GM12878 (cell line): ENCODE measurements around the gene ST3GAL5. TPM values are rescaled to one million over a fixed set of nuclear protein-coding genes. Genes with fewer than 3 reads are reported as not detected.

Experiments used
- ATAC-seq: fragments of 200-7000 bp; cut with Tn5 transposase; 3 replicates; pipeline ENCODE4 v1.9.1; 2020; ENCODE audit warnings: mild to moderate bottlenecking, moderate library complexity
- BruUV-seq: library from RNA; stranded (reverse); fragments of 400-500 nt; replicated peaks from 2 replicates; lab custom pipeline; 2021; lab: Mats Ljungman, UMichigan
- CTCF ChIA-PET: fragments of 300-600 bp; sonication (Branson Sonifier 250); formaldehyde crosslinking; extraction: SDS; loops from one replicate; lab custom pipeline; 2021; ENCODE audit warnings: inconsistent platforms; lab: Yijun Ruan, JAX
- POLR2A ChIA-PET: fragments of 350-600 bp; formaldehyde crosslinking; extraction: SDS; loops from one replicate; lab custom pipeline; 2021; ENCODE audit warnings: inconsistent platforms; lab: Charles Lee
- RAD21 ChIA-PET: fragments of 300-600 bp; sonication (Branson Sonifier 250); formaldehyde crosslinking; loops from one replicate; lab custom pipeline; 2023; ENCODE audit warnings: antibody characterized with exemption; ENCODE audit not compliant: unreplicated experiment; lab: Charles Lee
- SMC1A ChIA-PET: fragments of 300-600 bp; sonication (Branson Sonifier 250); formaldehyde crosslinking; loops from one replicate; lab custom pipeline; 2023; ENCODE audit not compliant: unreplicated experiment, uncharacterized antibody; lab: Charles Lee
- DNase-seq: peaks from one replicate; pipeline ENCODE4 v3.0.0-alpha.2; 2011; ENCODE audit warnings: low read depth, low spot score
- FAIRE-seq: peaks from 3 replicates; lab custom pipeline; 2011; peaks lifted over from hg19 to GRCh38; lab: Jason Lieb, UNC
- H2AFZ ChIP-seq: 2 replicates; pipeline ENCODE4 v1.6.0; 2011; ENCODE audit warnings: low read depth, low read length, control low read depth; ENCODE audit not compliant: control insufficient read depth
- H3K27ac ChIP-seq: 2 replicates; pipeline ENCODE4 v1.5.1; 2011; ENCODE audit warnings: control low read depth; ENCODE audit not compliant: control insufficient read depth, insufficient read depth
- H3K27me3 ChIP-seq, 2 experiments: replicated peaks in 1 of 2; 2 replicates each; pipeline versions ENCODE4 v1.6.0 to v1.6.1; 2011; ENCODE audit warnings: low read length in 1 of 2; ENCODE audit not compliant: control insufficient read depth in 2 of 2, insufficient read depth in 2 of 2
- H3K36me3 ChIP-seq, 2 experiments: 2 replicates each; pipeline ENCODE4 v1.5.1; 2011; ENCODE audit warnings: low read length in 1 of 2; ENCODE audit not compliant: control insufficient read depth in 2 of 2, insufficient read depth in 2 of 2
- H3K4me1 ChIP-seq: 2 replicates; pipeline ENCODE4 v1.6.1; 2011; ENCODE audit warnings: mild to moderate bottlenecking, low read length, moderate library complexity, mixed read lengths; ENCODE audit not compliant: control insufficient read depth, insufficient read depth
- H3K4me2 ChIP-seq: 2 replicates; pipeline ENCODE4 v1.6.0; 2011; ENCODE audit warnings: control low read depth; ENCODE audit not compliant: control insufficient read depth, insufficient read depth
- H3K4me3 ChIP-seq: fragments of 200-600 bp; sonication (generic); 2 replicates; pipeline ENCODE4 v1.5.1; 2016
- H3K79me2 ChIP-seq: 2 replicates; pipeline ENCODE4 v1.6.0; 2011; ENCODE audit warnings: low read length; ENCODE audit not compliant: control insufficient read depth, insufficient read depth
- H3K9ac ChIP-seq: 2 replicates; pipeline ENCODE4 v1.8.0; 2011; ENCODE audit warnings: low read length, control low read depth, mixed read lengths; ENCODE audit not compliant: control insufficient read depth, insufficient read depth
- H3K9me3 ChIP-seq: replicated peaks from 3 replicates; pipeline ENCODE4 v1.5.1; 2011; ENCODE audit warnings: mild to moderate bottlenecking, low read length; ENCODE audit not compliant: control insufficient read depth, insufficient read depth
- H4K20me1 ChIP-seq: 2 replicates; pipeline ENCODE4 v1.6.0; 2011; ENCODE audit not compliant: control insufficient read depth, insufficient read depth
- CBX5 ChIP-seq: sonication (generic); IDR thresholded peaks from 2 replicates; pipeline ENCODE4 v1.6.1; 2016; ENCODE audit warnings: low read depth, moderate library complexity, mild to moderate bottlenecking, inconsistent platforms
- HDGF ChIP-seq: fragments of 450-650 bp; IDR thresholded peaks from 2 replicates; pipeline ENCODE4 v1.6.1; 2016; ENCODE audit warnings: antibody characterized with exemption
- JUNB ChIP-seq: IDR thresholded peaks from 2 replicates; pipeline ENCODE4 v1.6.1; 2016; ENCODE audit warnings: antibody characterized with exemption, mild to moderate bottlenecking
- NFIC ChIP-seq: IDR thresholded peaks from 2 replicates; pipeline ENCODE4 v1.6.1; 2012; ENCODE audit warnings: low read depth, mild to moderate bottlenecking, inconsistent platforms, low read length, moderate library complexity
- NR2C2 ChIP-seq: IDR thresholded peaks from 2 replicates; pipeline ENCODE4 v1.6.1; 2011; ENCODE audit warnings: borderline replicate concordance, low read depth; ENCODE audit not compliant: control insufficient read depth, insufficient read length
- POU2F2 ChIP-seq: IDR thresholded peaks from 3 replicates; pipeline ENCODE4 v1.6.1; 2011; ENCODE audit warnings: low read depth, mild to moderate bottlenecking, low read length, borderline replicate concordance
- RB1 ChIP-seq: fragments of 450-650 bp; formaldehyde crosslinking; IDR thresholded peaks from 2 replicates; pipeline ENCODE4 v1.6.1; 2017; ENCODE audit warnings: mild to moderate bottlenecking, borderline replicate concordance
- SMARCA5 ChIP-seq: fragments of 450-650 bp; IDR thresholded peaks from 2 replicates; pipeline ENCODE4 v1.6.1; 2017; ENCODE audit warnings: mild to moderate bottlenecking
- SREBF1 ChIP-seq: IDR thresholded peaks from 2 replicates; pipeline ENCODE4 v1.6.1; 2012; ENCODE audit warnings: mild to moderate bottlenecking, low read length
- SREBF2 ChIP-seq: IDR thresholded peaks from 2 replicates; pipeline ENCODE4 v1.6.1; 2012; ENCODE audit warnings: mild to moderate bottlenecking, low read length
- YY1 ChIP-seq: IDR thresholded peaks from 2 replicates; pipeline ENCODE4 v1.6.1; 2011; ENCODE audit warnings: low read depth, mild to moderate bottlenecking, low read length
- ZBTB4 ChIP-seq: fragments of 450-650 bp; formaldehyde crosslinking; IDR thresholded peaks from 2 replicates; pipeline ENCODE4 v1.4.0; 2022; ENCODE audit warnings: mild to moderate bottlenecking, moderate library complexity
- ZNF207 ChIP-seq: fragments of 450-650 bp; IDR thresholded peaks from 2 replicates; pipeline ENCODE4 v1.6.1; 2014; ENCODE audit warnings: antibody characterized with exemption, mild to moderate bottlenecking, borderline replicate concordance
- ZNF217 ChIP-seq: fragments of 450-650 bp; IDR thresholded peaks from 2 replicates; pipeline ENCODE4 v1.6.1; 2017; ENCODE audit warnings: antibody characterized with exemption, mild to moderate bottlenecking
- ZNF592 ChIP-seq: fragments of 450-650 bp; IDR thresholded peaks from 2 replicates; pipeline ENCODE4 v1.6.1; 2017; ENCODE audit warnings: mild to moderate bottlenecking, moderate library complexity
- ZZZ3 ChIP-seq: IDR thresholded peaks from 2 replicates; pipeline ENCODE4 v1.6.1; 2011; ENCODE audit warnings: low read depth; ENCODE audit not compliant: control insufficient read depth, insufficient read length
- WGBS: methylation state at CpG from one replicate; pipeline ENCODE4 v1.1.6; 2016; ENCODE audit warnings: low lambda C conversion rate; ENCODE audit not compliant: insufficient replicate concordance, insufficient coverage; ENCODE audit errors: missing lambda C conversion rate; 5-methylcytosine and 5-hydroxymethylcytosine counted together
- in situ Hi-C: fragments of 300-500 bp; cut with MboI; formaldehyde crosslinking; loops from 9 replicates; pipeline ENCODE4 v1.14.3; 2018; ENCODE audit warnings: mixed read lengths
- intact Hi-C: fragments of 100-400 bp; cut with micrococcal nuclease; formaldehyde crosslinking; loops from one replicate; pipeline ENCODE4 v1.14.2; 2022; ENCODE audit not compliant: unreplicated experiment
- polyA plus RNA-seq, 11 experiments: library from polyadenylated mRNA; depleted of rRNA in 4 of 11; unstranded in 6 of 11; stranded (reverse) in 5 of 11; fragments of >200 nt; fragmentation: Nextera tagmentation in 4 of 11; fragmentation: Illumina TruSeq in 1 of 11; extraction: Ambion mirVana in 4 of 11; extraction: Trizol in 1 of 11; gene quantifications; 1 replicate in 1 of 11; 2 replicates in 10 of 11; pipeline versions ENCODE4 v1.2.1 to v1.2.3, GENCODE V29; 2011 to 2016; ENCODE audit warnings: inconsistent platforms in 2 of 11, missing spikeins in 2 of 11, low read depth in 1 of 11
- total RNA-seq, 4 experiments: library from RNA; depleted of rRNA in 3 of 4; stranded (reverse); fragments of >200 nt in 3 of 4; fragmentation: Illumina TruSeq in 1 of 4; extraction: Trizol in 1 of 4; gene quantifications; 2 replicates each; pipeline versions ENCODE4 v1.2.1 to v1.2.3, GENCODE V29; 2013 to 2021

Gene ST3GAL5
- total and polyA plus RNA-seq, 10 of the 15 experiments (the other 5 are each of a cell fraction or from before 2014, with no cell fraction given) = 5.2 to 60.9 (median 10.2) TPM

- DNase-seq (no peak), FAIRE-seq (peak; percentile 80), ATAC-seq (peak; percentile 36; the same call in 1 of the 3 replicates)
- H2AFZ ChIP-seq = no peak overlapping the region
- H3K27me3 ChIP-seq = no peaks in the 10 kb centered on the region
- peaks cover 9% of the 10 kb centered on the region for H3K4me1 ChIP-seq
- no peak overlapping the region for H3K9ac ChIP-seq
- no peaks in the 10 kb centered on the region for H3K36me3 ChIP-seq
- no peak overlapping the region for H3K27ac ChIP-seq
- ChIA-PET RAD21 (interaction anchor here (1.0 to 1.8 kb wide), 2 partner anchors 13 to 48 kb away, joined by 4 to 10 read pairs; partner anchors contain the start of gene ST3GAL5), POLR2A (interaction anchor here (0.7 to 0.8 kb wide), 2 partner anchors 11 to 19 kb away, joined by 3 to 4 read pairs; no protein-coding TSS in a partner anchor), CTCF (interaction anchor here (1.0 to 4.2 kb wide), 6 partner anchors 9 to 240 kb away, joined by 3 to 20 read pairs (median 7); no protein-coding TSS in a partner anchor), SMC1A (interaction anchor here (0.7 to 3.2 kb wide), 5 partner anchors 10 to 196 kb away, joined by 3 to 16 read pairs (median 4); partner anchors contain the start of gene ST3GAL5)
- in situ Hi-C loops (no loop called here), intact Hi-C loops (no loop called here)
- H3K9me3 ChIP-seq = peaks cover 4% of the 10 kb centered on the region
- no TSS peak for BruUV-seq
- no peak overlapping the region; the same call in 1 of the 2 replicates for H3K4me2 ChIP-seq
- H4K20me1 ChIP-seq = no peaks in the 10 kb centered on the region
- no peak overlapping the region for H3K4me3 ChIP-seq
- WGBS = 82% methylated on average over 9 of the region's 9 CpGs
- H3K79me2 ChIP-seq = no peaks in the 10 kb centered on the region
- TF ChIP-seq ZZZ3 = no peak
- TF ChIP-seq NR2C2 = no peak
- peak; percentile 86; the same call in 1 of the 3 replicates for TF ChIP-seq POU2F2
- TF ChIP-seq ZNF592 = no peak
- peak; percentile 42 for TF ChIP-seq JUNB
- TF ChIP-seq YY1 = no peak
- no peak for TF ChIP-seq ZBTB4 (CRISPR knock-in tag)
- no peak for TF ChIP-seq ZNF217
- TF ChIP-seq HDGF = no peak
- TF ChIP-seq CBX5 = no peak
- TF ChIP-seq SREBF1 = no peak
- no peak for TF ChIP-seq SREBF2
- TF ChIP-seq ZNF207 = no peak
- peak; percentile 56; the same call in 1 of the 2 replicates for TF ChIP-seq NFIC
- TF ChIP-seq SMARCA5 = no peak
- no peak for TF ChIP-seq RB1
Measured at GRCh38 chr2:85840091-85840490, 48.7 kb downstream of the ST3GAL5 start.
